GM15510 (cell line): ENCODE data around the gene SNTG2.

Source experiments
- POLR2A ChIP-seq: IDR thresholded peaks from 3 replicates; pipeline ENCODE4 v1.6.1; 2011; ENCODE audit warnings: borderline replicate concordance; ENCODE audit not compliant: insufficient read length; ENCODE audit errors: extremely low read depth

The SNTG2 gene

DNA sequence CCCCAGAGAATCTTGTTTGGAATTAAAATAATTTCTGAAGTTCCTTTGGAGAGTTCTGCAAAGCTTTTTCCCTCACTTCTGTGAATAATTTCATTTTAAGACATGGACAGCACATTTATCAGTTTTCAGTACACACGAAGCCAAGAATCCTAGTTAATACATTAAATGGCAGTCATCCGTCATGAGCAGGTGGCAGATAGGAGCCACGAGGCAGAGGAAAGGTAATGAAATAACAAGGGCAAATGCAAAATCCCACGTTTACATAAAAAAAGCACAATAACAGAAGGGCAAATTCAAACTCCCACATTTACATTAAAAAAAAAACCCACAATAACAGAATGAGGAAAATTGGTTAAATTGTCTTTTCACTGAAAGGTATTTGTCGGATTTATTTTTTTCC lies 25.9 kb upstream of the SNTG2 start:
- no peak for TF ChIP-seq POLR2A

- TF ChIP-seq POLR2A = no peak
Measured at GRCh38 chr2:925309-925708, 25.3 kb upstream of the SNTG2 start.

GRCh38 chr2:925711-926110 lies 24.9 kb upstream of the SNTG2 start:
- no peak for TF ChIP-seq POLR2A

GRCh38 chr2:926259-926793 lies 24.3 kb upstream of the SNTG2 start:
- TF ChIP-seq POLR2A = no peak

- no peak for TF ChIP-seq POLR2A
Measured at GRCh38 chr2:926896-927295, 23.8 kb upstream of the SNTG2 start.

GRCh38 chr2:929011-929735 lies 21.5 kb upstream of the SNTG2 start:
- TF ChIP-seq POLR2A = no peak

- no peak for TF ChIP-seq POLR2A
Measured at GRCh38 chr2:929925-930324, 20.7 kb upstream of the SNTG2 start.

- TF ChIP-seq POLR2A = no peak
Measured at GRCh38 chr2:930935-931334, 19.7 kb upstream of the SNTG2 start.

- TF ChIP-seq POLR2A = no peak
Measured at GRCh38 chr2:932320-933115, 18.1 kb upstream of the SNTG2 start.

- no peak for TF ChIP-seq POLR2A
Measured at GRCh38 chr2:933734-934295, 16.8 kb upstream of the SNTG2 start.

DNA sequence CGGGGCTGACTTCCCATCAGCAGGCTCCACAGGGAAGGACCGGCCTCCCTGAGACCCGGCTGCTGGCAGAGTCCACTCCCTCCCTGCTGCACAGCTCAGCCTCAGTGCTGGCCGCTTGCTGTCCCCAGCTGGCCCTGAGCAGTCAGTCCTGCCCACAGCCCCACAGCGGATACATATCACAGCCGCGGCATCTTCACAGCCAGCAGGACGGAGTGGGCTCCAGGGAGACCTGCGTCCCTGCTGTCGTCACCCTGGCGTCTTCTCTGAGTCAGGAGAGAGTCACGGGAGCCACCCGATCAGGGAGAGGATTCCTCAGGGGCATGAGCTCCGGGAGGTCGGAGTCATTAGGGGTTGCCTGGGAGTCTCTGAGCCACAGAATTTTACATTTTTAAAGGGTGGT lies 13.1 kb upstream of the SNTG2 start:
- no peak for TF ChIP-seq POLR2A

- no peak for TF ChIP-seq POLR2A
Measured at GRCh38 chr2:938181-939005, 12.3 kb upstream of the SNTG2 start.

- TF ChIP-seq POLR2A = no peak
Measured at GRCh38 chr2:939936-940601, 10.6 kb upstream of the SNTG2 start.

- TF ChIP-seq POLR2A = no peak
Measured at GRCh38 chr2:941871-942270, 8.8 kb upstream of the SNTG2 start.
